GM12891 (cell line): ENCODE data around the gene CDH24.

Experiments used
- PAX5 ChIP-seq: IDR thresholded peaks from 2 replicates; pipeline ENCODE4 v1.6.1; 2011; ENCODE audit warnings: low read length, moderate library complexity, mild to moderate bottlenecking; ENCODE audit not compliant: insufficient read depth, severe bottlenecking
- POLR2A ChIP-seq: IDR thresholded peaks from 2 replicates; pipeline ENCODE4 v1.6.1; 2011; ENCODE audit warnings: low read depth, low read length, control low read depth
- SPI1 ChIP-seq: IDR thresholded peaks from 2 replicates; pipeline ENCODE4 v1.6.1; 2011; ENCODE audit warnings: low read depth, low read length, control low read depth

- no peak for TF ChIP-seq POLR2A
- no peak for TF ChIP-seq SPI1
- no peak for TF ChIP-seq PAX5
These were observed 19.6 kb upstream of the CDH24 start for GRCh38 chr14:23076785-23077408.
